ENCODE data around the gene CLCN4.

DNA sequence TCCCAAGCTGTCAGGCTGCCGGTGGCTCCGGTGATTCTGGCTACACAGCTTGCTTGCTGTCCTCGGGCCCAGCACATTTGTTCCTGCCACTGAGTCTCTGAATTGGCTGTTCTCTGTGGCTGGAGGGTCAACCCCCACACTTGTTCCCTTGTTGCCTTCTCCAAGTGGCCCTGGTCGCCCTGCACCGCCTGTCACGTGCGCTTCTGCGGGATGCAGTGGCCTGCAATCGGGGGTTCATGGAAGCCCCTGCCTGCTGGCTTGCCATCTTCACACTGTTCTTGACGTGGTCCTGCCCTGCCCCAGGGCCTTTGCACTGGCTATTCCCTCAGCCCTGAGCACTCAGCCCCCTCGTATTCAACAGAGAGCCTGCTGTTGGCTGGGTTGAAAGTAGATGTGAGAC lies 8.1 kb downstream of the CLCN4 start:
- TF ChIP-seq, protein P1, sequence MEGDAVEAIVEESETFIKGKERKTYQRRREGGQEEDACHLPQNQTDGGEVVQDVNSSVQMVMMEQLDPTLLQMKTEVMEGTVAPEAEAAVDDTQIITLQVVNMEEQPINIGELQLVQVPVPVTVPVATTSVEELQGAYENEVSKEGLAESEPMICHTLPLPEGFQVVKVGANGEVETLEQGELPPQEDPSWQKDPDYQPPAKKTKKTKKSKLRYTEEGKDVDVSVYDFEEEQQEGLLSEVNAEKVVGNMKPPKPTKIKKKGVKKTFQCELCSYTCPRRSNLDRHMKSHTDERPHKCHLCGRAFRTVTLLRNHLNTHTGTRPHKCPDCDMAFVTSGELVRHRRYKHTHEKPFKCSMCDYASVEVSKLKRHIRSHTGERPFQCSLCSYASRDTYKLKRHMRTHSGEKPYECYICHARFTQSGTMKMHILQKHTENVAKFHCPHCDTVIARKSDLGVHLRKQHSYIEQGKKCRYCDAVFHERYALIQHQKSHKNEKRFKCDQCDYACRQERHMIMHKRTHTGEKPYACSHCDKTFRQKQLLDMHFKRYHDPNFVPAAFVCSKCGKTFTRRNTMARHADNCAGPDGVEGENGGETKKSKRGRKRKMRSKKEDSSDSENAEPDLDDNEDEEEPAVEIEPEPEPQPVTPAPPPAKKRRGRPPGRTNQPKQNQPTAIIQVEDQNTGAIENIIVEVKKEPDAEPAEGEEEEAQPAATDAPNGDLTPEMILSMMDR (IDR thresholded peaks at IDR 0.05) = no peak
- no peak for TF ChIP-seq POLR2AphosphoS5 (IDR thresholded peaks at IDR 0.05; ENCODE audit: insufficient read depth in 1 of 2, low read depth in 1 of 2)

Measured in vagina (tissue), 2 donors.